Measurements from ENCODE around the gene UNC50. TPM values are rescaled to one million over a fixed set of nuclear protein-coding genes. Genes with fewer than 3 reads are reported as not detected.
A peak's percentile ranks its signal among the peaks of the same experiment; 100 is the strongest.

UNC50 gene
- total and polyA plus RNA-seq, 8 donors, result 10.3 to 71.4 (median 36.2) TPM

DNA sequence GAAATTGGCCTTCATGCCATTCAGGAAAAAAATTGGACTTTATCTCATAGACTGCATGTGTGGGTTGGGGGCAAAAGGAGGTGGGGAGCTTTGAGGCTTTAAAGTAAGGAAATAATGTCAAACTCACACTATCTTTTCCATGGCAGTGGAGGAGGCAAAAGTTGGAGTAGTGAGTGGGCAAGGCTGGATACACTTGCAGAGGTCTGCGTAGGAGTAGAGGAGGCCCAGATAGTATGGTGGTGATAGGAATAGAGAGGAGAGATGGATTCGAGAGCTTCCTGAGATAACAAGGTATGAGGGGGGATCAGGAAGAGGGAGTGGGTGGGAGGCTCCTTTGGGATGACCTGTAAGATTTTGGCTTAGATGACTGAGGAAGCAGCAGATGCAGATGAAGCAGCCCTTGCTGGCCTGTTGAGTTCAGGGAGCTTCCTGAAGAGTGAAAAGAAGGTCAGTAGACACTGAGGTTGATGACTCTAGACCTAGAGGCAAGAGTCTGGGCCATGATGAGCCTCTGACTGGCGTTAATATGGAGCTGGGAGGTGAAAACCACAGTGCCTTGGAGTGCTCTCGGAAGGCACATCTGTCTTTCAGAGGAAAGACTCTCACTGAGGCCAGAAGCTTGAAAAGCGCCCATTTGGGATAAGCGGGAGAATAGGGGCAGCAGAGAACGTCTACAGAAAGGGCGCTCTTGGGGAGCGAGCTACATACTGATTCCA, 5.8 kb downstream of the UNC50 start:
- peaks cover 36 to 90% (median 88%) of the 10 kb centered on the region in 4 donors for H3K36me3 ChIP-seq
- 95 to 96% (median 95%) methylated on average over 9 of the region's 9 CpGs for WGBS, 5 donors
- intact Hi-C loops (cut with DNase I; ENCODE audit: low total_unique reads), result no loop called here
- H3K27ac ChIP-seq, result no peak overlapping the region
- peaks cover 16 to 46% (median 32%) of the 10 kb centered on the region in 4 donors for H3K4me1 ChIP-seq
- H3K4me3 ChIP-seq, result no peak overlapping the region
- no peak for DNase-seq
- TF ChIP-seq, protein P1, sequence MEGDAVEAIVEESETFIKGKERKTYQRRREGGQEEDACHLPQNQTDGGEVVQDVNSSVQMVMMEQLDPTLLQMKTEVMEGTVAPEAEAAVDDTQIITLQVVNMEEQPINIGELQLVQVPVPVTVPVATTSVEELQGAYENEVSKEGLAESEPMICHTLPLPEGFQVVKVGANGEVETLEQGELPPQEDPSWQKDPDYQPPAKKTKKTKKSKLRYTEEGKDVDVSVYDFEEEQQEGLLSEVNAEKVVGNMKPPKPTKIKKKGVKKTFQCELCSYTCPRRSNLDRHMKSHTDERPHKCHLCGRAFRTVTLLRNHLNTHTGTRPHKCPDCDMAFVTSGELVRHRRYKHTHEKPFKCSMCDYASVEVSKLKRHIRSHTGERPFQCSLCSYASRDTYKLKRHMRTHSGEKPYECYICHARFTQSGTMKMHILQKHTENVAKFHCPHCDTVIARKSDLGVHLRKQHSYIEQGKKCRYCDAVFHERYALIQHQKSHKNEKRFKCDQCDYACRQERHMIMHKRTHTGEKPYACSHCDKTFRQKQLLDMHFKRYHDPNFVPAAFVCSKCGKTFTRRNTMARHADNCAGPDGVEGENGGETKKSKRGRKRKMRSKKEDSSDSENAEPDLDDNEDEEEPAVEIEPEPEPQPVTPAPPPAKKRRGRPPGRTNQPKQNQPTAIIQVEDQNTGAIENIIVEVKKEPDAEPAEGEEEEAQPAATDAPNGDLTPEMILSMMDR (IDR thresholded peaks at IDR 0.05), result no peak
- TF ChIP-seq EP300 (IDR thresholded peaks at IDR 0.05) (no peak), POLR2A (IDR thresholded peaks at IDR 0.05) (no peak), POLR2AphosphoS5 (IDR thresholded peaks at IDR 0.05) (no peak)
- H3K9me3 ChIP-seq, result no peaks in the 10 kb centered on the region
- no peaks in the 10 kb centered on the region for H3K27me3 ChIP-seq

DNA sequence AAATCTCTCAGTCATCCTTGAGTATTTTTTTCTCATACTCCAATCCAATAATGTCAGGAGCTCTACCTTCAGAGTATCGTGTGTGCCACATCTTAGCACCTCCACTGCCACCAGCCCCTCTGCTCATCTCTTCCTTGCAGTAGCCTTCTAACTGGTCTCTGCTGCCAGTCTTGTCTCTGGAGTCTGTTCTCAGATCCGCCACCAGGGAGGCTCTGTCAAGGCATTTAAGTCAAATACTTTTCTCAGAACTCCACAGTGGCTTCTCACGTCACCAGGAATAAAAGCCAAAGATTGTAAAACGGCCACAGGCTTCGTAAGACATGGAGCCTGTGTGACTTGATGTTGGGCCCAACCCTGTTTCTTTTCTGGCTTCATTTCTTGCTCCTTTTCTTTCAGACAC, 7.1 kb downstream of the UNC50 start:
- WGBS, 5 donors, result 85 to 91% (median 90%) methylated on average over 5 of the region's 5 CpGs
- peaks cover 36 to 98% (median 95%) of the 10 kb centered on the region in 4 donors for H3K36me3 ChIP-seq
- no peak overlapping the region for H3K27ac ChIP-seq

DNA sequence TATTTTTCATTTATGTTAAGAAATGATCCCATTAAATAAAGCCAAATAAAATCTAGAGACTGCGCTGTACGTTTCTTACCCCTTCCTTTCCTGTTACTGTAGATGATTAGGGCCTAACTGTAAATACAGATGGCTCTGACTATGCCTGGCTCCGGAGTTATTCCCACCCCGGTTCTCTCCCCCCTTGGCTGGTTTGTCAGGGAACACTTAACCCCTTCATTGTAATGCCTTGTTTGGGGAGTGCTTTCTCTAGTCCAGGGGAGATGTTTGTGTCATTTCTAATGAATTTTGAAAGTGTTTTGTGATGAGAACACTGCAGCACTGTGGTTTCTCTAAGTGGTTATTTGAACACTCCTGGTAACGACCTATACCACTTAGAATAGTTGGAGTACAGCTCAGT, 8.8 kb downstream of the UNC50 start:
- Histone ChIP-seq H3K27me3 (no peaks in the 10 kb centered on the region), H3K9me3 (no peaks in the 10 kb centered on the region), H3K36me3 (peaks cover 32 to 99% (median 93%) of the 10 kb centered on the region in 4 donors), H3K4me3 (no peak overlapping the region), H3K27ac (no peak overlapping the region), H3K4me1 (peaks cover 0 to 16% (median 5%) of the 10 kb centered on the region in 4 donors)
- 42 to 52% (median 50%) methylated on average over 5 of the region's 5 CpGs for WGBS, 5 donors
- no peak for DNase-seq
- intact Hi-C loops (cut with DNase I; ENCODE audit: low total_unique reads), result no loop called here
- TF ChIP-seq, protein P1 (IDR thresholded peaks at IDR 0.05), result no peak
- no peak for TF ChIP-seq POLR2AphosphoS5 (IDR thresholded peaks at IDR 0.05)
- TF ChIP-seq EP300 (IDR thresholded peaks at IDR 0.05), result no peak
- TF ChIP-seq POLR2A (IDR thresholded peaks at IDR 0.05), result no peak

More for the DNA sequence above, 7.1 kb downstream of the UNC50 start:
- no peaks in the 10 kb centered on the region for H3K27me3 ChIP-seq
- no peak overlapping the region for H3K4me3 ChIP-seq
- TF ChIP-seq EP300 (IDR thresholded peaks at IDR 0.05) (no peak), POLR2AphosphoS5 (IDR thresholded peaks at IDR 0.05) (no peak), POLR2A (IDR thresholded peaks at IDR 0.05) (no peak)
- TF ChIP-seq, protein P1 (IDR thresholded peaks at IDR 0.05), result no peak
- intact Hi-C loops (cut with DNase I; ENCODE audit: low total_unique reads), result no loop called here
- peaks cover 3 to 33% (median 19%) of the 10 kb centered on the region in 4 donors for H3K4me1 ChIP-seq
- DNase-seq, result no peak
- no peaks in the 10 kb centered on the region for H3K9me3 ChIP-seq

DNA sequence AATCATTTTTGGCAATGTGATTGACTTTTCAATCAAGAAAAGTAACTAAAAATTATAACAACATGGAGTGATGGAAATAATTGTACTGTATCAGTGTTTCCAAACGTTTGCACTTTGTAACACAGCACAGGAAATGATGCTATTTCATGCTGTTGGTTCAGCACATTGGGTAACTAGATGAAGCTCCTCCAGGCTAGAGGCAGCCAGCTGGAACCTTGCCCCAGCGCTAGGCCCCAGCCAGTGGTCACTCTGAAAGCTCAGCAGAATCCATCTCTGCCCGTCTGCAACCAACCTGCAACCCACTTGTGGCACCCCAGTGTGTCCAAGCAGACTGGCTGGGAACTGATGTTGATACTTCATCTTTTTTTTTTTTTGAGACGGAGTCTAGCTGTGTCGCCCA, 15.3 kb downstream of the UNC50 start:
- no peak overlapping the region for H3K4me3 ChIP-seq
- no peaks in the 10 kb centered on the region for H3K27me3 ChIP-seq
- no peak overlapping the region for H3K27ac ChIP-seq
- no peaks in the 10 kb centered on the region for H3K4me1 ChIP-seq
- peak in 1 of 2 donors; percentile 16 for DNase-seq
- no peak for TF ChIP-seq POLR2A (IDR thresholded peaks at IDR 0.05)
- TF ChIP-seq, protein P1 (IDR thresholded peaks at IDR 0.05), result no peak
- no peak for TF ChIP-seq POLR2AphosphoS5 (IDR thresholded peaks at IDR 0.05)
- TF ChIP-seq EP300 (IDR thresholded peaks at IDR 0.05), result no peak
- 65 to 80% (median 75%) methylated on average over 5 of the region's 5 CpGs for WGBS, 5 donors
- intact Hi-C loops (cut with DNase I; ENCODE audit: low total_unique reads), result no loop called here
- peaks cover 0 to 54% (median 45%) of the 10 kb centered on the region in 4 donors for H3K36me3 ChIP-seq
- no peaks in the 10 kb centered on the region for H3K9me3 ChIP-seq

All from stomach (tissue), 9 donors.